Loucy (cell line): ENCODE measurements around the gene COMMD10.

Experiments
- EZH2phosphoT487 ChIP-seq: fragments of 200-600 bp; IDR thresholded peaks from 2 replicates; pipeline ENCODE4 v1.6.1; 2018; ENCODE audit warnings: antibody characterized with exemption, mild to moderate bottlenecking, moderate library complexity, borderline replicate concordance
- TF ChIP-seq, protein P1 (sequence below): fragments of 200-600 bp; sonication (generic); conservative IDR thresholded peaks from 2 replicates; pipeline ENCODE4 v1.5.1; 2014; ENCODE audit warnings: mild to moderate bottlenecking, antibody characterized with exemption, low read length

GRCh38 chr5:116135344-116135743 lies 50.5 kb downstream of the COMMD10 start:
- TF ChIP-seq, protein P1, sequence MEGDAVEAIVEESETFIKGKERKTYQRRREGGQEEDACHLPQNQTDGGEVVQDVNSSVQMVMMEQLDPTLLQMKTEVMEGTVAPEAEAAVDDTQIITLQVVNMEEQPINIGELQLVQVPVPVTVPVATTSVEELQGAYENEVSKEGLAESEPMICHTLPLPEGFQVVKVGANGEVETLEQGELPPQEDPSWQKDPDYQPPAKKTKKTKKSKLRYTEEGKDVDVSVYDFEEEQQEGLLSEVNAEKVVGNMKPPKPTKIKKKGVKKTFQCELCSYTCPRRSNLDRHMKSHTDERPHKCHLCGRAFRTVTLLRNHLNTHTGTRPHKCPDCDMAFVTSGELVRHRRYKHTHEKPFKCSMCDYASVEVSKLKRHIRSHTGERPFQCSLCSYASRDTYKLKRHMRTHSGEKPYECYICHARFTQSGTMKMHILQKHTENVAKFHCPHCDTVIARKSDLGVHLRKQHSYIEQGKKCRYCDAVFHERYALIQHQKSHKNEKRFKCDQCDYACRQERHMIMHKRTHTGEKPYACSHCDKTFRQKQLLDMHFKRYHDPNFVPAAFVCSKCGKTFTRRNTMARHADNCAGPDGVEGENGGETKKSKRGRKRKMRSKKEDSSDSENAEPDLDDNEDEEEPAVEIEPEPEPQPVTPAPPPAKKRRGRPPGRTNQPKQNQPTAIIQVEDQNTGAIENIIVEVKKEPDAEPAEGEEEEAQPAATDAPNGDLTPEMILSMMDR = no peak
- TF ChIP-seq EZH2phosphoT487 = no peak
